Activated T-cell treated with anti-CD3 and anti-CD28 coated beads for 24 hours (primary cell): ENCODE measurements around the gene RAPGEF1.
"Not testable (repeated sequence)": the region's sequence is repeated elsewhere in the genome, so short reads cannot be mapped to it uniquely, and the experiment has no call there.

Experiments
- DNase-seq: peaks from one replicate; pipeline ENCODE4 v3.0.0-alpha.2; 2020; ENCODE audit warnings: low read depth

RAPGEF1 gene

DNA sequence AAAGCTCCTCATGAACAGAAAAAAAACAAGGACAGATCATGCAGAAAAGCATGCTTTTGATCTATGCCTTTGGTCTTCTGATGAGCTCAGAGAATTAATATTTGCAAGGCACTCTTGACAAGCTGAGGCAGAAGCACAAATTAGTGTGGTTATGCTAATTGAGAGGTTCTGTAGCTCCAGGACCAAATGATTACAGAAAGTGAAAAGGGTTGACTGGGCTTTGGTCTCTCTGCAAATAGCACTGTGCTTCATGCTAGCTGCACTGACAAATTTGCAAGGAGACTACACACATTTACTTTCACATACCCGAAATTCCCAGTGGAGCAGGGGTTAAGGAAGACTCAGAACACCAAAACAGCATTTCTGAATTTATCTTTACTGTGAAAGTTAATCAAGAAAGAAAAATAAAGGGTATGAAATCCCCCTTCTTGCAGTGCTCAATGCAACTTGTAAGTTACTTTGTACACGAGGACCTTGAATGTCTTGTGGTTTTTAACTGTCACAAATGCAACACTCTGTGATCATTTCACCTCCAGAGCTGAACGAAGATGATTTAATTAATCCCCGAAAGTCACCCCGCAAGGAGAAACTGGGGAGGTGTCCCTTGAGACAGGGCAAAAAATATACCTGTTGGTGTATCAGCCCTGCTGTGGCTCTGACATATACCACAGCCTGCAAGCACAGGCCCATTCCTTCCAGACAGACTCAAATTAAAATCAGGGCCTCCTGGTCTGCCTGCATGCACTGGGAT, 11.9 kb downstream of the RAPGEF1 start:
- no peak for DNase-seq

DNA sequence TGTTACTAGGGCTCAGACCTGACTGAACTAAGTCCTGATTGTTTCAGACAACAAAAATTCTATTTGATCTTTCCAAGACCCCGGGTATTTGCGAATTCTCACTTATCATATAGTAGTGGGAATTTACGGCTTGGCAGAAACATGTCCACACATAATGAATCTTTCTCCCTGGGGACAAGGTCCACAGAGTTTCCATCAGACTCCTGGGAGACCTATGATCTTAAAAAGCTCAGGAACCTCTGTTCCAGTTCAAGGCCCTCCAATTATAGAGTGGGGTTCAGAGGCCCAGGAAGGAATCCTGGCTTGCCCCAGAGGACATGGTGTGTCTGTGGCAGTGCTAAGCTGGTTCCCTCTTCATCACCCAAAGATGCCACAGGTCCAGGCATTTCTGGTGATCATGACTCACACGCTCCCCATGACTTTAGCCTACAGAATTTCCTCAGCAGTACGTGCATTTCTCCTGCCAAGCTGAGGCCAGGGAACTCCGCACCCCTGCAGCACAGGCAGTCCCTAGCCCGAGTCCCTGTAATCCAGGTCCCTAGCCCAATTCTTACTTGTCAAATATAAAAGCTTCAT, 12.6 kb downstream of the RAPGEF1 start:
- no peak for DNase-seq

DNA sequence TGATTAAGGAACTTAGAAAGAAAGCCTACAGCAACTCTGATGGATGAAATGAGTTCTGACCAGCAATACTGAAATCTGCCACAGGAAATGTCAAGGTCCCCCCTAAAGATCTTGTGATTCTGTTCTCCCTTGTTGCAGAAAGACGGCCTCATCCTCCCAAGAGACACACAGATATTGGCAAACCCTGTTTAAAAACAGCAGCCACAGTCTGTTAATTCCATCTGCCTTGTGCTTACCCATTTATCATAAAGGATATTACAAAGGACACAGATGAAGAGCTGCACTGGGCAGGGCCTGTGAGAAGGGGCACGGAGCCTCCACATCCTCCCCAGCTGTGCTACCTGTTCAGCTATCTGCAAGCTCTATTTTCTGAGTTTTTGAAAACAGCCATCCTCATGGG, 15.2 kb downstream of the RAPGEF1 start:
- DNase-seq, result no peak

- no peak for DNase-seq
Measured at GRCh38 chr9:131723632-131724031, 16.2 kb downstream of the RAPGEF1 start.

DNA sequence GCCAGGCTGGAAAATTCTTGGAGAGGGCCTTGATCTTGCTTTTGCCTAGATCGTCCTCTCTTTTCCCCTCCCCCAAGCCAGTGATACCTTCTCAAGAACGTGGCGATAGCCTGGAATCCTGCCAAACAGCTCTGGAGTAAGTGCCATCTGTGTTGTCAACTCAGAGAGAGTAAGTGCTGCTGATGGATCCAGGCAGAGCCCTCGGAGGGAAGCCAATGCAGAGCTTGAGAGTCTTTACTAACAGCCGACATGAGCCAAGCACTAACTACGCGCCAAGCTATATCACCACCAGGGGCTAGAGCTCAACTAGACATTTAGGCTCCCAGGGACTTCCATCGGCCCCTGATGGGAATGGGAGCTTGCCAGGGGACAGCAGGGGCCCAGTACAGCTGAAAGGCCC, 17.6 kb downstream of the RAPGEF1 start:
- no peak for DNase-seq

- no peak for DNase-seq
Measured at GRCh38 chr9:131721076-131721475, 18.8 kb downstream of the RAPGEF1 start.

GRCh38 chr9:131720330-131720729, 19.5 kb downstream of the RAPGEF1 start:
- DNase-seq, result no peak

GRCh38 chr9:131719262-131719908, 20.5 kb downstream of the RAPGEF1 start:
- no peak for DNase-seq

GRCh38 chr9:131717719-131718460, 22.0 kb downstream of the RAPGEF1 start:
- no peak for DNase-seq

DNA sequence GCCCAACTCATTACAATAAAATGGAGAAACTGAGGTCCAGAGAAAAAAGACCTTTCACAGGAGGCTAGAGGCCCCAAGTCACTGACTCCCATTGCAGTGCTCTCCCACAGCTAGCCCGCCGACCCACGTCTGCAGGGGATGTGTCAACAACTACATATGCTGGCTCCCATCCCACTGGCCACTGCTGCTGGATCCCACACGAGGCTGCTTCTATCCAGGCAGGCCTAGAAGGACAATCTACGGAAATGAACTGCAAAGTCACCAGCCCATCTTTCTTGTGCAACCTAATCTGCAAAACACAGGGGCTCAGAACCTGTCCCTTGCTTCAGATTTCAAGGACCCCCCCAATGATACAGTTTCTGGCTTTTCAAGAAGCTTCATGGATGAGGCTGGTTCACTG, 24.0 kb downstream of the RAPGEF1 start:
- no peak for DNase-seq

DNA sequence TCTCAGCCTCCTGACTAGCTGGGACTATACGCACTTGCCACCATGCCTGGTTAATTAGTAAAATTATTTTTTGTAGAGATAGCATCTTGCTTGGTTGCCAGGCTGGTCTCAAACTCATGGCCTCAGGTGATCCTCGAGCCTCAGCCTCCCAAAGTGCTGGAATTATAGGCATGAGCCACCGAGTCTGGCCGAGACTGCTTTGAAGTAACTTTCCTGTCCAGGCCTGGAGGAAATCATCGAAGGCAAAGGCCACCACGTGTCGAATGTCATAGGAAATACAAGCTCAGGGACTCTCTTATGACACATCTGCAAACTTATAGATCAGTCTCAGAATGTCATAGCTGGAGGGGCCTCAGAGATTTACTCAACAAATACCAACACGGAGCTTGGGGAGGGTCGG, 25.1 kb downstream of the RAPGEF1 start:
- no peak for DNase-seq

GRCh38 chr9:131714161-131714646, 25.7 kb downstream of the RAPGEF1 start:
- no peak for DNase-seq

- DNase-seq, result no peak
Measured at GRCh38 chr9:131713016-131713415, 26.9 kb downstream of the RAPGEF1 start.

GRCh38 chr9:131712151-131712716, 27.6 kb downstream of the RAPGEF1 start:
- DNase-seq, result no peak

DNA sequence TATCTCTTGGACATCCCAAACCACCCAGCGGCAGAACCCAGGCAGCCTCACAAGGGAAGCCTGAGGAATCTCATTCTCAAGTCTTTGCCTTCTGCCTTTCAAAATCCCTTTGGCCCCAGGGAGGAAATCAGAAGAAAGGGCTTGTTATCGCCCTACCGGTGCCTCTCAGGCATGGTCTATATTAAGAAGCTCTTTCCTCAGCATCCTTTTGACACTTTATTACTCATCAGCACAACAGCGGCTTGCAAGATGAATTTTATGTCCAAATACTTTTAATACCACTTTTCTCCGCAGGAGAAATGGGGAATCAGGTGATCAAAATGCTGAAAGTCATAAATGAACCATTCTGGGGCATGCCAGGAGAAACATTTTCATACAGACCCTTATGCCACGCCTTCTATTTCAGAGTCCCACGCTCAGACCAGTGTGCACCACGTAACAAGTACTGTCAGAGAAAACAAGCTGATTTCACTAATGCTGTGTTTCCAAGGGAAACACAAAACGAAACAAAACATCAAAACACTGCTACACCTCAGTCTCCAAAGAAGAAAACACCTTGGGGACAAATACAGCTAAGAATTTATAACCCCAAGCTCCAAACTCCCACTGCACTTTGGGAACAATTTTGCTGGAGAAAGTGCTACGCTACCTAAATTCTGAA, 30.0 kb downstream of the RAPGEF1 start:
- no peak for DNase-seq

- DNase-seq, result not testable (repeated sequence)
Measured at GRCh38 chr9:131709010-131709770, 30.7 kb downstream of the RAPGEF1 start.

DNA sequence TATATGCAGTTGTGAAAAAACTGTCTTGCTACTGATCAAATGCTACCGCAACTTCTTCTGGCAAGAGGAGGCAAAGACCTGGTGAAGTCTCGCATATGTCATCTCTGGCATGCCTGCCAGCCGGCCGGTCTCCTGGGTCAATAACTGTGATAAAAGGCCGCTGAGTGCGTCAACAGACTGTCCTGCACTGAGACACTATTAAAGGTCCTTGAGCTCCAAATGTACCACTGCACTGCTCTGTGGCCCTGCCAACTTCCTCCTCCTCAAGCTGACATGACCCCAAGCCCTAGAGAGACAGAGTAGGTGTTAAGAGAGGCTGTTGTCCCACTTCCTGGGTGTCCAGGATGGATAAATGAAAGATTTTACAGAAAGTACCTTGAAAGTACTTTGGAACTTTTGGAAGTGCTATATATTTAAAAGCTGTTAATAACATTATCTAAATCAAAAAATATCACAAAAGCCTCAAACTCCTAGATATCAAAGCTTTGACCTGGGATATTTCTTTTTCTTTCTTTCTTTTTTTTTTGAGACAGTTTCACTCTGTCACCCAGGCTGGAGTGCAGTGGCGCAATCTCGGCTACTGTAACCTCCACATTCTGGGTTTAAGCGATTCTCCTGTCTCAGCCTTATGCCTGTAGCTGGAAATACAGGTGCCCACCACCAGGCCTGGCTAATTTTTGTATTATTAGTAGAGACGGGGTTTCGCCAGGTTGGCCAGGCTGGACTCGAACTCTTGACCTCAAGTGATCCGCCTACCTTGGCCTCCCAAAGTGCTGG, 31.5 kb downstream of the RAPGEF1 start:
- no peak for DNase-seq

DNA sequence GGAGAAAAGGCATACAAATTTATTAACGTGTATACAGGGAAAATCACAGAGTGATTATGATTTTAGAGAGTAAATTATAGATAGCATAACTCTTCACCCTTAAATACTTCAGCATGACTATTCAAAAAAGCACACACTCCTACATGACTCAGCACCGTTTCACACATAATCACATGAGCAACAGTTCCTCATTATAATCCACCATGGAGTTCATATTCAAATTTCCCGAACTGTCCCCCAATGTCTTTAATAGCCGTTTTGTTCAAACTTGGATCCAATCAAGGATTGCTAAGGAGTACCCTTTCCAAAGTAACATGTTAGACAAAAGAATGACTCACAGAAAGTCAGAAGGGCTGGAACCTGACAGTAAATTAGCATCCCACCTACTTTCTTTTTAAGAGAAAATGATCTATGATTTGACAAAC, 32.1 kb downstream of the RAPGEF1 start:
- DNase-seq, result no peak

DNA sequence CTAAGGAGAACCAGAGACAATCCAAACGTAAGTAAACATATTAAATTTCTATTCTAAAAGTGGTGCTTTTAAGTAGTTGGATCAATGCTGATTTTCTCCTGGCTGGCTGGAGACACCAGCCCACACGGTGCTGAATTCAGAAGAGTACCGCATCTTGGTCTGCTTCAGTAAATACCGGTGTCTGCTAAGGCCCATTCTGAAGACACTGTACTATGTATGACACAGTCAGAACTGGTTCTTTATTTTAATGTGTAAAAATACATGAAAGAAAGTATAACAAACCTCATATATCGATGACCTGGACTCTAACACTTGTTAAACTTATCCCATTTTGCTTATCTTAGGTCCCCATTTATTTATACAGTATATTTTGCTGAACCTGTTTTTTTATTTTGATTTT, 32.8 kb downstream of the RAPGEF1 start:
- DNase-seq, result no peak

- no peak for DNase-seq
Measured at GRCh38 chr9:131706608-131706970, 33.3 kb downstream of the RAPGEF1 start.
